A549 treated with ZK216348 at 1 μM for 4 hours (cell line): ENCODE measurements around the gene MRGPRX2. TPM values are rescaled to one million over a fixed set of nuclear protein-coding genes. Genes with fewer than 3 reads are reported as not detected.

Experiments
- total RNA-seq: library from RNA; stranded (reverse); fragments of 200-300 nt; extraction: Qiagen RNA extraction; gene quantifications from 5 replicates; pipeline ENCODE4 v1.2.3, GENCODE V29; 2022; ENCODE audit warnings: low read depth

MRGPRX2 gene
- not detected in 5 replicates for total RNA-seq

GRCh38 chr11:19060629-19061028 is at the start of gene MRGPRX2:
Gene MRGPRX2, minus strand, starts transcription at chr11:19060717. Its CDS starts 4,315 bp downstream, at chr11:19056402.

Other genes with a start within 250 kb of the MRGPRX2 start
- not detected in 5 replicates for gene MRGPRX1, start 121.3 kb downstream of the MRGPRX2 start, total RNA-seq
- 13.4 to 19.5 TPM (median 16.8 TPM) in 5 replicates for gene ZDHHC13, start 56.5 kb upstream of the MRGPRX2 start, total RNA-seq
- gene CSRP3, start 141.3 kb upstream of the MRGPRX2 start, total RNA-seq: not detected in 5 replicates
- 5.9 to 7.3 TPM (median 6.1 TPM) in 5 replicates for gene E2F8, start 180.2 kb upstream of the MRGPRX2 start, total RNA-seq